ENCODE results near the gene B3GNT2.

The B3GNT2 gene

DNA sequence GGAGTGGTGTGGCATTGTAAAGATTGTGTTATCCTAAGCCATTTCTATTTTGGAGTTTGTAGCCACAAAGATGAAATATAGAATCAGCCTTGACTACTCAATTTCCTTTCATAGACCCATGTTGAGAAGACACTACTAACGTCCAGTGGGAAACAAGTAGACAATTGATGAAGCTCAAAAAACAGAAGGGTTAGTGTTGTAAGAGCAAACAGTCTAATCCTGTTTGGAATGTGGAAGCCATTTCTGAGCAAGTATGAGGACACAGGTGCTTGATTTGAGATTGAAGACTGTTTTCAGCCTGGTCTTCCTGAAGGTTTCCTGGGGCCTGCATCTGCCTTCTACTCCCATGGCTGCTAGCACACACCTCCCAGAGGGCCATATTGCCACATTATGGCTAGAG, 29.1 kb downstream of the B3GNT2 start:
- no peak overlapping the region for H3K9ac ChIP-seq (ENCODE audit: low read depth, low read length)
- TF ChIP-seq CTCF (IDR thresholded peaks at IDR 0.05; ENCODE audit: borderline replicate concordance, extremely low read depth, low read length, poor library complexity, severe bottlenecking) (no peak), EZH2 (IDR thresholded peaks at IDR 0.05; ENCODE audit: borderline replicate concordance, low read depth, low read length, severe bottlenecking) (no peak)
- no peak overlapping the region for H3K27ac ChIP-seq (ENCODE audit: low read length)
- no peaks in the 10 kb centered on the region for H3K27me3 ChIP-seq (ENCODE audit: insufficient read depth, low read length, poor library complexity)
- peaks cover 29% of the 10 kb centered on the region for H3K36me3 ChIP-seq (ENCODE audit: insufficient read depth, low read length)
- no peaks in the 10 kb centered on the region for H3K9me3 ChIP-seq (ENCODE audit: insufficient read depth, low read length, severe bottlenecking)
- peaks cover 8% of the 10 kb centered on the region; the same call in 1 of the 2 replicates for H4K20me1 ChIP-seq (ENCODE audit: insufficient read depth, low read length)
- H3K79me2 ChIP-seq (ENCODE audit: insufficient read depth, low read length), result peaks cover 22% of the 10 kb centered on the region
- H3K4me3 ChIP-seq (ENCODE audit: low read depth in 1 of 2, low read length in 2 of 2), result no peak overlapping the region
- DNase-seq, result no peak
- ATAC-seq (ENCODE audit: insufficient read depth, low read depth), result no peak
- no peak overlapping the region for H2AFZ ChIP-seq (ENCODE audit: low read depth, low read length)
- H3K4me2 ChIP-seq (ENCODE audit: insufficient read depth, low read length), result no peak overlapping the region
- 0 out of 2 replicates have a peak, but pooled peaks cover 3% of the 10 kb centered on the region for H3K4me1 ChIP-seq (ENCODE audit: insufficient read depth, low read length)

GRCh38 chr2:62227386-62228075, 31.6 kb downstream of the B3GNT2 start:
- Histone ChIP-seq H3K9ac (ENCODE audit: low read depth, low read length) (no peak overlapping the region), H3K36me3 (ENCODE audit: insufficient read depth, low read length) (peaks cover 24% of the 10 kb centered on the region), H3K79me2 (ENCODE audit: insufficient read depth, low read length) (no peaks in the 10 kb centered on the region; the same call in 1 of the 2 replicates), H3K4me3 (ENCODE audit: low read depth in 1 of 2, low read length in 2 of 2) (no peak overlapping the region), H3K9me3 (ENCODE audit: insufficient read depth, low read length, severe bottlenecking) (no peaks in the 10 kb centered on the region), H2AFZ (ENCODE audit: low read depth, low read length) (no peak overlapping the region), H3K27me3 (ENCODE audit: insufficient read depth, low read length, poor library complexity) (no peaks in the 10 kb centered on the region), H3K4me2 (ENCODE audit: insufficient read depth, low read length) (no peak overlapping the region), H3K4me1 (ENCODE audit: insufficient read depth, low read length) (no peaks in the 10 kb centered on the region), H4K20me1 (ENCODE audit: insufficient read depth, low read length) (peaks cover 8% of the 10 kb centered on the region; the same call in 1 of the 2 replicates), H3K27ac (ENCODE audit: low read length) (no peak overlapping the region)
- TF ChIP-seq EZH2 (IDR thresholded peaks at IDR 0.05; ENCODE audit: borderline replicate concordance, low read depth, low read length, severe bottlenecking) (no peak), CTCF (IDR thresholded peaks at IDR 0.05; ENCODE audit: borderline replicate concordance, extremely low read depth, low read length, poor library complexity, severe bottlenecking) (no peak)
- no peak for DNase-seq
- ATAC-seq (ENCODE audit: insufficient read depth, low read depth), result 0 out of 3 replicates have a peak, but pooled peaks have one; percentile 17

DNA sequence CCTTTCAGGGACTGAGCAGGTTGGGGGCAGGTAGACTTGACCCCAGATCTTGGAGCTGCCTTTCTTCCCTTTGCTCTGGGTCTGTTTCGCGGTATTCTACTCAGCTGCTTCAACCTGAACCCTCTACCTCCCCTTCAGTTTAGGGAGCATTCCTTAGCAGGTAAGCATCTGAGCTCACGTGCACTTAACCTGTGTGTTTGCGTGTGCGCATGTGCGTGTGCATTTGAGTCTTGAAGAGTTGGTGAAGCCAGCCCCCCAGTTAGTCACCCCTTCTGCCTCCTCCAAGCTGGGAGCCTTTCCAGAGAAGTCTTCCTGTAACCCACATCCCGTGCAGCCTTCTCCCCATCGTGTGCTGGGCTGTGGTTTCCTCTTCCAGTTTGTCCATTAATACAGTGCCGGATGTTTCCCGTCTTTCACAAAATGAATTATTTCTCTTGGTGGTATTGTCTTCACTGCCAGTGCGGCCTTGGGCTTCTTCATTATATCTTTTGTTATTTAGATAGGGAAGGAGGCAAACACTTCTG, 33.2 kb downstream of the B3GNT2 start:
- Histone ChIP-seq H2AFZ (ENCODE audit: low read depth, low read length) (no peak overlapping the region), H3K9me3 (ENCODE audit: insufficient read depth, low read length, severe bottlenecking) (no peaks in the 10 kb centered on the region), H3K4me3 (ENCODE audit: low read depth in 1 of 2, low read length in 2 of 2) (no peak overlapping the region), H3K4me1 (ENCODE audit: insufficient read depth, low read length) (no peaks in the 10 kb centered on the region), H3K27ac (ENCODE audit: low read length) (no peak overlapping the region), H3K36me3 (ENCODE audit: insufficient read depth, low read length) (peaks cover 12% of the 10 kb centered on the region), H3K4me2 (ENCODE audit: insufficient read depth, low read length) (no peak overlapping the region), H3K27me3 (ENCODE audit: insufficient read depth, low read length, poor library complexity) (no peaks in the 10 kb centered on the region), H3K79me2 (ENCODE audit: insufficient read depth, low read length) (no peaks in the 10 kb centered on the region; the same call in 1 of the 2 replicates), H3K9ac (ENCODE audit: low read depth, low read length) (no peak overlapping the region), H4K20me1 (ENCODE audit: insufficient read depth, low read length) (0 out of 2 replicates have a peak, but pooled peaks cover 6% of the 10 kb centered on the region)
- no peak for ATAC-seq (ENCODE audit: insufficient read depth, low read depth)
- no peak for DNase-seq
- TF ChIP-seq EZH2 (IDR thresholded peaks at IDR 0.05; ENCODE audit: borderline replicate concordance, low read depth, low read length, severe bottlenecking) (no peak), CTCF (IDR thresholded peaks at IDR 0.05; ENCODE audit: borderline replicate concordance, extremely low read depth, low read length, poor library complexity, severe bottlenecking) (no peak)

All from DND-41 (cell line).